NCI-H1417 treated with DMSO at 0.1 percent for 48 hours (cell line): ENCODE measurements around the gene GPLD1.

Experiments
- DNase-seq: peaks from one replicate; lab custom pipeline; 2025; lab: John Stamatoyannopoulos, UW

GPLD1 gene

DNA sequence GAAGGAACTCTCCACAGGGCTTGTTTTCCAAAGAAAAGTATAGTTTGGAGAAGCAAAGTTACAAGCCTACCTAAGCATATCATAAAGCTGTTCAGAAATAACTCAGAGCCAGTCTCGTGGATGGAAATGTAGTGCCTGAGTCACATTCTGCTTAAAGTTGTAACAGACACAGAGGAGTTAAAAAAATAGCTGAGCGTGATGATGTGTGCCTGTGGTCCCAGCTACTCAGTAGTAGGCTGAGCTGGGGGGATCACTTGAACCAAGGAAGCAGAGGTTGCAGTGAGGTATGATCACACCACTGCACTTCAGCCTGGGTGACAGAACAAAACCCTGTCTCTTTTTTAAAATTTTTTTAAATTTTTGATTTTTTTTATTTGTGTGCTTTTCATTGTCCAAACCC is 12.0 kb upstream of the GPLD1 start:
- no peak for DNase-seq

DNA sequence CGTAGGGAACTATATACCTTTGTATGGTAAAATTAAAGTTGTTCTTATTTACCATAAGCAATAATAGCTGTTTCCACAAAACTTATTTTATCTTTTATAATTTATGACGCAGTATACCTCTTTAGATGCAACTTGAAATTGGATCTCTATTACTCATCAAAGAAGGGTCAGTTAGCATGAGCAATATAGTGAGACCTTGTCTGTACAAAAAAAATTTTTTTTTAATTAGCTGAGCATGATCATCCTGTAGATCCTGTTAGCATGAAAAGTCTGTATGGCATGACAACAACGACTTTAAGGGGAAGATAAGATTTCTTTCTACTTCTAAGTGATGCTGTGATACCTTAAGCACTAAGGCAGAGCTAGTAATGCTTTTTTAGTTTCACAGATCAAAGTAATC is 11.3 kb upstream of the GPLD1 start:
- no peak for DNase-seq

DNA sequence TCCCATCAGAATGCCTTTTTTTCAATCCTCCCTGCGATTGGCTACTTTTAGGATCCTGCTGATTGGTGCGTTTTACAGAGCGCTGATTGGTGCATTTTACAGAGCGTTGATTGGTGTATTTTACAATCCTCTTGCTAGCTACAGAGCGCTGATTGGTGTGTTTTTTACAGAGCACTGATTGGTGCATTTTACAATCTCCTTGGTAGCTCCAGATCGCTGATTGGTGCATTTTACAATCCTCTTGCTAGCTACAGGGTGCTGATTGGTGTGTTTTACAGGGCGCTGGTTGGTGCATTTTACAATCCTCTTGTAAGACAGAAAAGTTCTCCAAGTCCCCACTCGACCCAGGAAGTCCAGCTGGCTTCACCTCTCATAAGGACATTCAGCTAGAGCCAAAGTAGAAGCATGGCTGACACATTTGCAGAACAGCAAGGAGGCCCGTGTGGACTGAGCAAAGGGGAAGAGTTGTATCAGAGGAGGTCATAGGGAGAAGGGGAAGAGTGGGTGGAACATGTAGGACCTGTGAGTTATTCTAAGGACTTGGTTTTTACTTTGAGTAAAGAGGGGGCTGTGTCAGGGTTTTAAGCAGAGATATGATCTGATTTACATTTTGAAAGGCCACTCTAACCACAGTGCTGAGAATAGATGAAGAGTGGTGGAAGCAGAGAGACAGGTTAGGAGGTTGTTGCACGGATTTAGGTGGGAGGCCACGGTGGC is 8.0 kb upstream of the GPLD1 start:
- DNase-seq = no peak

DNA sequence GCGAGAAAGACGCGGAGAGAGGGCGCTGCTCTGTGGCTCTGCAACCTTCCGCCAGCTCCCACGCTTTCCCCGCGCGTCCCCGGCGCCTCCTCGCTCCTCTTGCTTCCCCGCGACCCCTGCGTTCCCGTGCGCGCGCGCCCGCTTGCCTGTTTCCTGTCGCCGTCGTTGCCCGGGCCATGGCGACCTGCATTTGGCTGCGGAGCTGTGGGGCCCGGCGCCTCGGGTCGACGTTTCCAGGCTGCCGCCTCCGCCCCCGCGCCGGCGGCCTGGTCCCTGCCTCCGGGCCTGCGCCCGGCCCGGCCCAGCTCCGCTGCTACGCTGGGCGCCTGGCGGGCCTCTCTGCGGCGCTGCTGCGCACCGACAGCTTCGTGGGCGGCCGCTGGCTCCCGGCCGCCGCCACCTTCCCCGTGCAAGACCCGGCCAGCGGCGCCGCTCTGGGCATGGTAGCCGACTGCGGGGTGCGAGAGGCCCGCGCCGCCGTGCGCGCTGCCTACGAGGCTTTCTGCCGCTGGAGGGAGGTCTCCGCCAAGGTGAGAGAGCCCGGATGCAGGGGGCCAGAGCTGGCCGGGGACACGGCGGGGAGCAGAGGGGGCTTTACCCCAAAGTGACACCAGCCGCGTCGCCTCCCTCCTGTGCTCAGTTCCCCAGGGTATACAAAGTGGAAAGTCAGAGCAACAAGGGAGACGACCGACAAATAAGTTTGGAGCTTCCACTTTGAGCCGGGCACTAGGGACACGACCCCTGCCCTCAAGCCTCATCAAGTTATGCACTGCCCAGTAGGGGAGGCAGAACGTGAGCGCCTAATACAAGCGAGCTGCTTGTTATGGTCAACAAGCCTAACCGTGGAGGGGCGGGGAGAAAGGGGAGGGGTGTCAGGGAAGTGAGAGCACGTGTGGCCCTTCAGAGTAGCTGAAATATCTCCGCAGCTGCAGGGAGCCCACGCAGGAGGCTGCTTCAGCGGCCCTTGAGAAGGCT is 5.7 kb upstream of the GPLD1 start, which contains the start of gene ALDH5A1:
ALDH5A1 (plus strand) TSS at position 149 of the 975 bp plus-strand sequence; CDS start at position 177, 28 bp downstream.
- DNase-seq = no peak

DNA sequence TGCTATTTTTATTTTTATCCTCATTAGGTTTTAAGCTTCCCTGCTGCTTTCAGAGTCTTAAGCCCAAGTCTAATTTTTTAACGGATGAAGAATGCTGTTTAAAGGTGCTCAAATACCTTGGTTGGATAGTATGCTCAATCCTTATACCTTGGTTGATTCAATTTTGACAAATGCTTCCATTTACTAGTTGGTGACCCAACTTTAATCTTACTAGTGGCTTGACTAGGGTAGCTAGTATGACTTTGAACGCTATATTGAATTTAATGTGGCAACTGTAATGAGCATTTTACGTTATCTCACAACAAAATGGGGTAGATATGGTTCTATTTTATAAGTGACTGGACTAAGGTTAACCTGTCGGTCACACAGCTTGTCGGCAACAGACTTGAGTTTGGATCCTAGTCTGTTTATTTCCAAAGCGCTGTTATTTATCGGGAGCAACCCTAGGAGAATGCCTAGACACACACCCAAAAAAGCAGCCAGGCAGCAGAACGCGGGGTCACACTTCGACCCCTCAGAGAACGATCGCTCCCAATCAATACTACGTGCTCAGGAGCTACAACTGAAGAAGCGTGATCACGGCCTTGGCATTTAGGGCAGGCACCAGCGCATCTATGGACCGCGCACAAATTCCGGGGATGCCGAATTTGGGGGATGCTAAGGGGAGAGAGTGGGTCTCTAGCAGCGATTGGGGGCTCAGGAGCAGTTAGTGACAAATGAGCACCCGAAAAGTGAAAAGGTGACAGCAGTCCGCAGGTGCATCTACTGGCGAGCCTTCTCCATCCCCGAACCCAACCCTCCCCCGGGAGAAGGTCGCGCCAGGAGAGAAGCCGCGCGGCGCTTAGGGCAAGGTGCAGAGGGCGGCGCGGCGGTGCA is 4.8 kb upstream of the GPLD1 start:
- no peak for DNase-seq

DNA sequence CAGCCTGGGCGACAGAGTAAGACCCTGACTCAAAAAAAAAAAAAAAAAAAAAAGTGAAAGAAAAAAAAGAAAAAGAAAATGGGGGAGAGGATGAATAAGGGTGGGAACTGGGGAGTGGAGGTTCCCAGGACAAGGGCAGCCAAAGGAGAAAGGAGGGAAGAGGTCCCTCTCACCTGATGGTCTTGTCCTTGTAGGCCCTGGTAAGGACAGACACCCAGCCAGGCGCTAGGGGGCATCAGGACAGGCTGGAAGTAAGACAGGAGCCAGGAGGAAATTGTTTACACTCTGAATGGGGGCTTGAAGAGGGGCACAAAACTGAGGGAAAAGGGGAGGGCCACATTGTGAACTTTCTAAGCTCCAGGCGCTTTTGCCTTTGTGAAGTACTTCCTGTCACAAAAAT is 3.1 kb upstream of the GPLD1 start:
- DNase-seq = no peak

DNA sequence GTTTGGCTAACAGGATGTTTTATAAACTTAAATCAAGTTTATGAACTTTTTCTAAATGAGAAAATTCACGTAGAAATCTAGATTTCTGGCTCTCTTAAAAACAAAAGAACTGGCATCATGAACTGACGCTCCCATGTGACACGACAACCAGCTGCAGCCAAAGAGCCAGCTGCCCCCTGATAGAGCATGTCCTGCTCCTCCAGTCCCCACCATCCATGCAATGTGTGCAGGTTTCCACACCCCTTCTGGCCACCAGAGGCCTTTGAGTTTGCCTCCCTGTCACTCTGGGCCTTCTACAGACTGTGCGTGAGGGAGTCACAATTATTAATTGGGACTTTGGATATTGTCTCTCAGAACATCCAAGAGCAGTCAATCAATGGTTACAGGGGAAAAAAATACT is 1.6 kb upstream of the GPLD1 start:
- no peak for DNase-seq

DNA sequence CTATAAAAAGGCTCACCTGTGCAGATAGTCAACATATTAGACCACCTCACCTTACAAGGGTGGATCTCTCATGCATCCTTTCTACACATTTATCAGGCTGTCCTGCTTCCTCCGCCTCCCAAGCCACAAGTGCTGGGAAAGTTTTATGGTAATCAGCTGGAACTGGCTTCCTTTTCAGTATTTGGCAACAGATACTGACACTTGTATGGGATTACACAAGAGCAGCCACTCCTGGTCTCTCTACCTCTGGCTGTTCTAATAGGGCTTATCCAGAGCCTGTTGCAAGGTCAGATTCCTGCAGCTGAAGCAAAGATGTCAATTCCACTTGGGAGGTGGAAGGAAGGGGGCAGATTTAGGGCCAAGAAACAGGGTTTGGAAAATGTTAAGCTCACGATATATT is 503 bp upstream of the GPLD1 start:
- no peak for DNase-seq

DNA sequence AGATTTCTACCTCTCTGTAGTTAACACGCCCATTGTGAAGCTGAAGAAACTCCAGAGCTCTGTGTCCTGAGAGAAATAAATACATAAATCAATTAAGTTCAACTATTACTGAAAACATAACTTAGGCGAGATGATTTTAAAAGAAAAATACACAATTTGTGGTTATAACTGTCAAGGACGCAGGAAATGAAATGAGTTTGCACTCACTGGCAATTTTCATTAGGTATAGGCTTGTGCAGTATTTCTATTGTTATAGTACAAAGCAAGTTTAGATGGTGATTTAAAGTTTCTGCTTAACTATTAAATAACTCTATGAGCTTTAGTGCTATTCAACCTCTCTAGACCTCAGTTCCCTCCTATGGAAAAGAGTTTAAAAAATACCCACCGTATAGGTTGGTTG is 3.3 kb downstream of the GPLD1 start:
- no peak for DNase-seq

DNA sequence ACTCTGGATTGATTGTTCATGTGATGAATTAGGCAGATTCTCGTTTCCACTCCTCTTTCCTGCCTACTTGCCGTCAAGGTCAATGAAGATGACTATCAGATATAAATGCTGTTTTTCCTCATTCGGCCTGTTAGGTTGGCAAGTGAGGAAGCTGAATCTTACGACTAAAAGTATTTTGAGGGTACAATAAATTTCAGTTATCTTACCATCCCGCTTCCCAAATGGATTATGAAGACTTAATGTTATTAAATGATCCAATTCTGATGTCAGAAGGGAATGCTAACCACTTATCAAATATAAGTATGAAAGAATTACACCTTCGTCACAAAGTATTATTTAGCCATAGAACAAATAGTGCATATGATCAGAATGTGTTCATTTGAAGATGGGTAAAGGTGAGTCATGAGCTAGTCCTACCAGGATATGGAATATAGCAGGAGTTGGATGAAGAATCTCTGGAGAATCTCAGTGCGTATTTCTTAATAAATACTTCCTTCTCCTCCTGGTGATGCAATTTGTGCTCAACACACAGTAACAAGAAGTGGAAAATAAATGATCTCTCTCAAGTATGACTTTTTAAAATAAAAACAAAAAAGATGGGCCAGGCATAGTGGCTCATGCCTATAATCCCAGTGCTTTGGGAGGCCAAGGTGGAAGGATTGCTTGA is 4.6 kb downstream of the GPLD1 start:
- DNase-seq = no peak

DNA sequence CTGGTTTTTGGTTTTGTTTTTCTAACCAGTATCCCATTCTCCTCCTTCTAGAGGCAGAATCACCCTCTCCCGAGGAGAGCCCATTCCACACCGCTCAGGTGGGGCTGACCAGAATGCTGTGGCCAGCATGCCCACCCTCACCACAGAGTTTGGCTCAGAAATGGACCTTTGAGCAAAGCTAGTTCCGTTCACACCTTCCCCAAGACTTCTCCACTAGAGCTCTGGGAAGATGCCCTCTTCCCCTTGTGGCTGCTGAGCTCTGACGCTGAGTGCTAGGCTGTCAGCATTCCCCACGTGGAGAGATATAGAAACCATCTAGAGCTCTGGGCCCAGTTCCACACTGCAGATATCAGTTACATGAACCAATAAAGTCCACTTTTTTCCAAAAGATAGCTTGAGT is 7.9 kb downstream of the GPLD1 start:
- DNase-seq = no peak

DNA sequence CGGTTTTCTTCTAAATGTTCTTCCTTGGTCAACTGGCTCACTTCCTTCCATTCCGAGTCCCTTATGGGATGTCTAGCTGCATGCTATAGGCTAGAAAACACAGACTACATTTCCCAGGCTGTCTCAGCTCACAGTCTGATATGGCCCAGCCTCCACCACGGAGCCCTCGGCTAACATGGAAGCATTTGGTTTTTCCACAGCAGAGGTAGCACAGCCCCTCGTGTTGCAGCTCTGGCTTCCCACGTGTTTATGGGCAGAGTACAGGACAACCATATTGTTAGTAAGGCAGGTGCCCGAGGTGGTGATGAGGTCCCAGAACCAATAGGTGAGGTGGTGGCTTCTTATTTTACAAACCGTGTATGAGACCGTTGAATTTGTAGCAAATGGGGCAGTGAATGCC is 8.7 kb downstream of the GPLD1 start:
- DNase-seq = no peak

DNA sequence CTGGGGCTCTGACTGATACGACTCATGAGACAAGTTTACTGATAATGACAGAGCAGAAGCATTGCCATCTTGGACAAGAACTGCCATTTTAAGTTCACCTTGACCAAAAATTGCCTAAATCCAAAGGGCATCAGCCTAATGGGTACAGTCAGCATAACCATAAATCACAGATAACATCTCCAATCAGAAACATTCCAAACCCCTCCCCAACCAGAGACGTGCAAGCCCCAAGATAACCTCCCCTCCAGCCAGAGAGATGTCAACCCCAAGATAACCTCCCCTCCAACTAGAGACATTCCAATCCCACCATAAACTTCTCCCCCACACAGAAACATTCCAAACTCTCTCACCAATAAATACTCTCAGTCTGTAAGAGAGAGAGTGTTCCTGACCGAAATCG is 10.5 kb downstream of the GPLD1 start:
- no peak for DNase-seq

DNA sequence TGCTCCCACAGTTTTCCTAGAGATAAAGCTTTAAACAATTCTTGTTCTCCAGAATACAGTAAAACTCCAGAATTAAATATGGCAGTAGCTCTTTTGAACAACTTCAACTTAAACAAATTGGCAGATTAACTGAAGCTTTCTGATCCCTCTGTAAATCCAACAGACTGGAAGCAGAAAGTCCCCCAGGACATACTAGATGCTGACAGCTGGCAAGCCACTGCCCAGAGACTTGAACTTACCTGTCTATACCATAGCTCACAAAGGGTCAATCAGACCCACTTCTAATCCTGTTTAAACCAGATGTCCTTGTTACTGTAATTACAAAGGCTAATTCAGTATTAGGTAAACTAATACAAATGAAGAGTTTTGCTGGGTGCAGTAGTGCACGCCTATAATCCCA is 12.3 kb downstream of the GPLD1 start:
- DNase-seq = no peak

DNA sequence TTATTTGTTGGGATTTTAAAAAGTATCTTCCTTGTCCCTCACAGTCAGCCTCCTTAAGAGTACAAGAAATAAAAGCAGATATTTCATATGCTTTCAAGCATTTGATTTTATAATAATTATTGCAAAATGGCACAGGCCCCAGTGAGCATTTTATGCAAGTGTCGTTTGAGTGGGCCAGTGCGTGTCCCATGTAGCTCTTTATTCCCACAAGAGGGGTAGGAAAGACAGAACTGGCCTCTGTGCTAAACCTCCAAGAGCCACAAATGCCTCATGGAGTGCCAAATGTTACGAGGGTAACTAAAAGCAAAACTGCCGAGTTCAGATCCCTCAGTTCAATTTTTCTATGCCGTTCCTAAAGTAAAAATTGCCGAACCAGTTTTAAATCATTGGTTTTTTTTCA is 12.7 kb downstream of the GPLD1 start:
- DNase-seq = no peak

DNA sequence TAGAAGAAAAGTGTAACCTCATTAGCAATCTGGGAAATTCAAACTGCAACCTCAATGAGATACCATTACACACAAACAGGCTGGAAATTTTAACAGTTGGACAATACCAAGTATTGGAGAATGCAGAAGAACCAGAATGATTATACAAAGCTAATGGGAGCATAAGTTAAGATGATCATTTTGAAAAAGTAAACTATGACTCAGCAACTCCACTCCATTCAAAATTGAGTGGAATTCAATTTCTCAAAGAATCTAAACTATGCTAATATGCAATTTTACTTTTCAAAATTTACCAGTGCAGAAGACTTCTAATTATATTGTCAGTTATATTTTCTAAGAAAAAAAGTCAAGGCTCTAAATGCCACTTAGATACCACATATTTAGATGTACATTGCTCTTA is 17.2 kb downstream of the GPLD1 start:
- no peak for DNase-seq

DNA sequence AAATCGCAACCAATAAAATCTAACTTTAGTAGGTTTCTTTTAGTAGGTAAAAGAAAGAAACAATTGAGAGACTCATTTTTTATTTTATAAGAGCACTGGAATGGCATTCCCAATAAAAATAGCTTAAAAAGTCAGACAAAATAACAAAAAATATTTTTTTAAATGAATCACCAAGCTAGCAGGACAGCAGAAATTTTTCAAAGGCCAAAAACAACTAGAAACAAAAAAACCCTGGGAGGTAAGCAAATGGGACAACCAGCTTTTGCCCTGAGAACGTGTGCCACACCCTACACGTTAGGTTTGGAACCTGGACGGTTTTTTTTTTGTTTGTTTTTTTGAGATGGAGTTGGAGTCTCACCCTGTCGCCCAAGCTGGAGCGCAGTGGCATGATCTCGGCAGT is 19.6 kb downstream of the GPLD1 start:
- DNase-seq = no peak

DNA sequence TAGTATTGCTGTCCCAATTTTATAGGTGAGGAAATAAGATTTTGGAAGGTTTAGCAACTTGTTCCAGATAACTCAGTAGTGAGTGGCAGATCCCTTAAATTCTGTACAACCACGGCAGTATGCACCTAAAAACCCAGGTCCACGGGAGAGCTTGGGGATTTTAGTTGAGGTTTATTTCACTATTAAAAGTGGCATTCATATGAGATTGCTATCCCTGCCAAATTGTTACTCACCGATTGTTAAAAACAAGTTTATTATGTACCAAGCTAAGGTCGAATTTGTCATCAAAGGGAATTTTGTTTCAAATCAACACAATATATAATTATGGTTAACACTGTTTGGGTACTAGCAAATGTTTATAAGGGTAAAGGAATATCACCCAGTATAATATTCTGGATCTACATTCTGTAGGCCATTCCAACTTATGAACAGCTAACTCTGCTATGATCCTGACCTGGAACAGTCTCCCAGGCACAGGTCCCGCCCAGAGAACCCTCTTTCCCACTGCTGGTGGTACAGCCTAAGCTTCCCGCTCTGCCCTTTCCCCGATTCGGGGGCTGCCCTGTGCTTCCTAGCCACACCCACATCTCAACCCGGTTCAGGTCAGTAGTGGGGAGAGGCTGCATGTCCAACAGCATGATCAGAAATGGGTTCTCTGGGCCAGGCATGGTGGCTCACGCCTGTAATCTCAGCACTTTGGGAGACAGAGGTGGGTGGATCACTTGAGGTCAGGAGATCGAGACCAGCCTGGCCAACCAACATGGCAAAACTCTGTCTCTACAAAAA is 24.9 kb downstream of the GPLD1 start:
- no peak for DNase-seq

DNA sequence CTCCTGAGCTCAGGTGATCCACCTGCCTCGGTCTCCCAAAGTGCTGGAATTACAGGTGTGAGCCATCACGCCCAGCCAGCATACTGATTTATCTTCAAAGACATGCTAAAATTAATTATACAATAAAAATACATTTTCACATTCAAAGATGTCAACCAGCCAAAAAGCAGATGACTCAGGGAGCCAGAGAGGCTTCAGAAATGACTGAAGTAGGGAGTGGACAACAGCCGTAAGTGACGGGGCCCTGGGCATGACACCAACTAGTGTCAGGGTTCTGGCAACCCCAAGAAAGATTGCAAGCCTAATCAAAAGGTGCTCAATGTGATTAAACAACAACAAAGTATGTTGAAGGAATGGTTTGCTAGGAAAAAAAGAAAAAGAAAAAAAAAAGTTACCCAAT is 28.4 kb downstream of the GPLD1 start:
- no peak for DNase-seq

DNA sequence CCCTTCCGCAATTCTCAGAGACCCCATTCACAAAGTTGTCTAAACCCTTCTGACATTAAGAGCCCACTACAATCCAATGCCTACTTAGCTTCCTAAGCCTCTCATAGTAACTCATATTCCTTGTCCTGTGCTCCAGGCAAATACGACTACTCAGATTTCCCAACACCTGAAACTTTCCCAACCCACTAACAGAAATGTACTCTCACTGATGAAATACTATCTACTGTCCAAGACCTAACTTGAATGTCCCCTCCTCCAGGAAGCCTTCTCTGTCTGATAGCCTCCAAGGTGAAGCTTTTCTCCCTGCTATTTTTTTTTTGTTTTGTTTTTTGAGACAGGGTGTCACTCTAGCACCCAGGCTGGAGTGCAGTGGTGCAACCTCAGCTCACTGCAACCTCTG is 30.4 kb downstream of the GPLD1 start:
- DNase-seq = no peak

DNA sequence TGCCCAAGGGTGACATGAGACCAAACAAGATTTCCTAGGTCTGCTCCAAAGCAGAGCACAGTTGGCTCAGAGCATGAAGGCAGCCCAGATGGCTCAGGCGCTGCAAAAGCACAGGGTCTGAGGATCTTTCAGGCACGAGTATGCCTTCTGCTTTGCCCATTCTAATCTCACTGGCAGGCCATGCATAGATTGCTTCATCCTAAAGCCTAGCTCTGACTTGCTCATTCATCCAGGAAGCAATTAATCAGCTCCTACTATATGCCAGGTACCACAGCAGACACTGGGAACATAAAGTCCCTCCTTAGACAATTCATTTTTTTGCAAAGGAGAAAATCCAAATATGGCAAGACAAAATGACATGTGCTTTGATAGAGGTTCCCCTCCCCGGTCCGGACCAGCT is 31.2 kb downstream of the GPLD1 start:
- DNase-seq = no peak
